ENCODE results near the gene PLA2G1B.

PLA2G1B gene

DNA sequence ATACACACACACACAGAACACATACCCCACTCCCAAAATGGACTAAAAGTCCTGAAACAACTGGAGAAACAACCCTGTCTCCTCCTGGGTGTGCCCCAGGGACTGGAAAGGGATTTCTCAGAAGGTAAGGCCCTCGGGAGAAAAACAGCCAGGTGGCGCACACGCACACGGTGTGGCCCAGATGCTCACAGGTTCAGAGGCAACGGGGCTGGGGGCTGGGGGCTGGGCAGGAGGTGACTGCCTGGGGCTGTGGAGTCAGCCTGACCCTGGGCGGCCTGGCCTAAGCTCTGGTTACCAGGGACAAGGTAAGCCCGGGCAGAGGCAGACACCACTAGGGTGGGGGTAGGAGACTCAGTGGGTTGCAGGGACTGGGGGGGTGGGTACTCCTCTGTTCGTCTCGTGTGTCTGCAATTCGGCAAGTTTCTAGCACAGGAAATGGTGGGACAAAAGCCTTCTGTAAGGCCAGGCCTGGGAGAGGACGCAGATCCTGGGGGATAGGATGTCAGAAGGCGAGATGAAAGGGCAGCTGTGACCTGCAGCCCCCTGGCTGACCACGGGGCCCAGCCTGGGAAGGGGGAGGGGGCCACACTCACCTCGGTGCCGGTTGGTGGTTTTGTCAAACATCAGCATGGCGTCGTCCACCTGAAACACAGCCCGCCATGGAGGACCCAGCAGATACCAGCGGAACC, 31.0 kb upstream of the PLA2G1B start:
- TF ChIP-seq, protein P1, sequence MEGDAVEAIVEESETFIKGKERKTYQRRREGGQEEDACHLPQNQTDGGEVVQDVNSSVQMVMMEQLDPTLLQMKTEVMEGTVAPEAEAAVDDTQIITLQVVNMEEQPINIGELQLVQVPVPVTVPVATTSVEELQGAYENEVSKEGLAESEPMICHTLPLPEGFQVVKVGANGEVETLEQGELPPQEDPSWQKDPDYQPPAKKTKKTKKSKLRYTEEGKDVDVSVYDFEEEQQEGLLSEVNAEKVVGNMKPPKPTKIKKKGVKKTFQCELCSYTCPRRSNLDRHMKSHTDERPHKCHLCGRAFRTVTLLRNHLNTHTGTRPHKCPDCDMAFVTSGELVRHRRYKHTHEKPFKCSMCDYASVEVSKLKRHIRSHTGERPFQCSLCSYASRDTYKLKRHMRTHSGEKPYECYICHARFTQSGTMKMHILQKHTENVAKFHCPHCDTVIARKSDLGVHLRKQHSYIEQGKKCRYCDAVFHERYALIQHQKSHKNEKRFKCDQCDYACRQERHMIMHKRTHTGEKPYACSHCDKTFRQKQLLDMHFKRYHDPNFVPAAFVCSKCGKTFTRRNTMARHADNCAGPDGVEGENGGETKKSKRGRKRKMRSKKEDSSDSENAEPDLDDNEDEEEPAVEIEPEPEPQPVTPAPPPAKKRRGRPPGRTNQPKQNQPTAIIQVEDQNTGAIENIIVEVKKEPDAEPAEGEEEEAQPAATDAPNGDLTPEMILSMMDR (IDR thresholded peaks at IDR 0.05; ENCODE audit: insufficient read depth, low read depth, low read length, missing control alignments), result no peak
- DNase-seq (ENCODE audit: low read depth), result no peak
- H3K4me3 ChIP-seq (ENCODE audit: low read depth, low read length), result no peak overlapping the region

DNA sequence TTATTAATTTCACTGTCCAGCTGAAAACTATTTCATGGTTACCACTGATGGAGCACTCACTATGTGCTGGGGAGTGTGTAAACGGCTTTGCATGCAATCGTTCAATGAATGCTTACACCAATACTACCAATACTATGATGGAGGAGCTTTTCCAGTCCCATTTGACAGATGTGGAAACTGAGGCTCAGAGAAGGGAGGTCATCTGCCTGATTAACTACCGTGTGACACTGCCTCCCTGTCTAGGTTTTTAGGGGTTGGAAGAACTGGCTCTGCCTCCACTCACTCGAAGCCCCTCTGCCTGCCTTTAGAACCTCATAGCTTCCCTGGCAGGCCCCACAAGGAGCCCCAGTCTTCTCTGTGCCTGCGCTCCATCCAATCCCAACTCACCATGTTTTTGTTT, 29.5 kb upstream of the PLA2G1B start:
- no peak overlapping the region for H3K4me3 ChIP-seq (ENCODE audit: low read depth, low read length)
- DNase-seq (ENCODE audit: low read depth), result no peak
- TF ChIP-seq, protein P1 (IDR thresholded peaks at IDR 0.05; ENCODE audit: insufficient read depth, low read depth, low read length, missing control alignments), result no peak

DNA sequence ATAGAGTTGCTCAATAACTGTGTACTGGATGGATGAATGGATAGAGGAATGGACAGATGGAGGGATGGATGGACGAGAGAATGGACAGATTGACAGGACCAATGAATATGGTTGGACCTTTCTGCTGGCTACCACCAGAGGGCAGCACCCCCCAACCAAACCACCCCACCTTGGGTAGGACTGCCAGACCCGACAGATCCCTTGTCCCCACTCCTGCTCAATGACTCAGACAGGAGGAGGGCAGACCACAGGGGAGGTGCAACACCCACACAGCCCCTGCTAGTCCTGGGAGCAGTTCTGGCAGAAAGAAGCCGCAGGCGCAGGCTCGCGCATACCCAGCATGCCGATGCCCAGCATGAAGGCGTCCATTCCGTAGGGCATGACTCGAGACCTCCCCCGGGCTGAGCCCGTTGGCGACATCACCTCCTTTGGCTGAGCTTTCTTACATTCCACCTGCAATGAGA, 29.0 kb upstream of the PLA2G1B start:
- no peak overlapping the region for H3K4me3 ChIP-seq (ENCODE audit: low read depth, low read length)
- TF ChIP-seq, protein P1 (IDR thresholded peaks at IDR 0.05; ENCODE audit: insufficient read depth, low read depth, low read length, missing control alignments), result peak; percentile 90
- peak; percentile 77 for DNase-seq (ENCODE audit: low read depth)

DNA sequence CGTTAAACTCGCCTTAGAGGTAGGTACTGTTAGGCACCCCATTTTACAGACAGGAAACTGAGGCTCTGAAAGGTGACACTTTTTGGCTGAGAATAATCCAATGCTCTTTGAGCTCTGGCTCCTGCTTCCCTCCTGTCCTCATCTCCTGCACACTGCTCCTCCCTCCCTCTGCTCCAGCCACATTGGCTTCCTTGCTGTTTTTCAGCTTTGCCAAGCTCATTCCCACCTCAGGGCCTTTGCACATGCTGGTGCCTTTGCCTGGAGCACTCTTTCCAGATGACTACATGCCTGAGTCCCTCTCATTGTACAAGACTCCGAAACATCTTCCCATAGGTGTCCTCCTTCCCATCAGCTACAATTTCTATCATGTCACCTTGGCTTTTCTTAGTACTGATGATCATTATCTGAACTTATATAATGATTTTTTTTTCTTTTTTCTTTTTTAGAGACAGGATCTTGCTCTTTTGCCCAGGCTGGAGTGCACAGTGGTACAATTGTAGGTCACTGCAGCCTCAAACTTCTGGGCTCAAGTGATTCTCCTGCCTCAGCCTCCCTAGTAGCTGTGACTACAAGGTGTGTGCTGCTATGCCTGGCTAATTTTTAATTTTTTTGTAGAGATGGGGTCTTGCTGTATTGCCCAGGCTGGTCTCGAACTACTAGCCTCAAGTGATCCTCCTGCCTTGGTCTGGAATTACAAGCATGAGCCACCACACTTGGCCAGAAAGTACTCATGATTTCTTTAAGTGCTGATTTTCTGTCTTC, 26.2 kb upstream of the PLA2G1B start:
- H3K4me3 ChIP-seq (ENCODE audit: low read depth, low read length), result no peak overlapping the region
- TF ChIP-seq, protein P1 (IDR thresholded peaks at IDR 0.05; ENCODE audit: insufficient read depth, low read depth, low read length, missing control alignments), result no peak
- DNase-seq (ENCODE audit: low read depth), result no peak

DNA sequence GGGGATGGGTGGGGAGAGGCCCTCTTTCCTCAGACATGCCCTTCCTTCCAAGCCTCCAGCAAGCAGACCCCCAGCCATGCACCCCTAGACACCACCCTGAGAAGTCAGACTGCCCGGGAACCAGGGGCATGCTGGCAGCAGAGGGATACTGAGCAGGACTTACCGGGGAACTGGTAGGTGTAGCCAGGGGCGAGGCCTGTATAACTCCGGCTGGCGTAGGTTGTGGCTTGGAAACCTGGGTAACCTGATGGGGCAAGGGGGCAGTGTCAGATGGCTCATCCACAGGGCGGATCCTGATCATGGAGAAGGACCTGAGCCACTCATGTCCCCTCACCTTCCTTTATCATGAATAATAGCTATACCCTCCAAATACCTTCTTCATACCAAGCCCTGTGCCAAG, 25.6 kb upstream of the PLA2G1B start:
- no peak overlapping the region for H3K4me3 ChIP-seq (ENCODE audit: low read depth, low read length)
- DNase-seq (ENCODE audit: low read depth), result no peak
- TF ChIP-seq, protein P1 (IDR thresholded peaks at IDR 0.05; ENCODE audit: insufficient read depth, low read depth, low read length, missing control alignments), result no peak

DNA sequence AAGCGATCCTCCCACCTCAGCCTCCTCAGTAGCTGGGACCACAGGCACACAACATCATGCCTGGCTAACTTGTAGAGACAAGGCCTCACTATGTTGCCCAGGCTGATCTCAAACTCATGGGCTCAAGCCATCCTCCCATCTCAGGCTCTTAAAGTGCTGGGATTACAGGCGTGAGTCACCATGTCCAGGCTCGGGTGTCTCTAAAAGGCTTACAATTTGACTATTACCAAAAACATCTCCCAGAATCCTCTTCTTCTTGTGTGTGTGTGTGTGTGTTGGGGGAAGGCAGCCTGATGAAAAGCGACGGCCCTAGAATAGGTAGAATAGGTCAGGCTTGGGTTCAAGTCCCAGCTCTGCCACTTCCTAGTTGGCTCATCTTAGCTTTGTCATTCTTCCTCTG, 24.5 kb upstream of the PLA2G1B start:
- DNase-seq (ENCODE audit: low read depth), result no peak
- TF ChIP-seq, protein P1 (IDR thresholded peaks at IDR 0.05; ENCODE audit: insufficient read depth, low read depth, low read length, missing control alignments), result no peak
- no peak overlapping the region for H3K4me3 ChIP-seq (ENCODE audit: low read depth, low read length)
